Measurements from ENCODE around the gene MINDY4.

DNA sequence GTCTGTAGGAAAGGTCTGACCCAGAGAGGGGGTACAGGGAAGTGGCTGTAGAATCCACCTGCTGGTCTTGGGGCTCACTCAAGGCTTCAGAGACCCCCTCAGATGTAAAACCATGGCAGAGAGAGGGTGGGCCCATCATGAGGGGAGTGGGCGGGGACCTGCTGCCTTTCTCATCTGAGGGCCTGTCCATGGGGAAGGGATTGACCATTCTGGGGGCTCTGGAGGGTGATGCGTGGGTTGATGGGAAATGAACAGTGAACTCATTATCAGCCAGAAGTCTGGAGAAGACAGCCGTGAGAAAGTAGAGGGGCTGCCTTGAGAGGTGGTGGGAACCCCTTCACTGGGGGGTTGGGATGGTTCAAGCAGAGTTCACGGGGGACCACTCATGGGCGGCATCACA is 66.8 kb downstream of the MINDY4 start:
- TF ChIP-seq TEAD1 (CRISPR knock-in tag; IDR thresholded peaks at IDR 0.05), result no peak
- TF ChIP-seq, protein P1, sequence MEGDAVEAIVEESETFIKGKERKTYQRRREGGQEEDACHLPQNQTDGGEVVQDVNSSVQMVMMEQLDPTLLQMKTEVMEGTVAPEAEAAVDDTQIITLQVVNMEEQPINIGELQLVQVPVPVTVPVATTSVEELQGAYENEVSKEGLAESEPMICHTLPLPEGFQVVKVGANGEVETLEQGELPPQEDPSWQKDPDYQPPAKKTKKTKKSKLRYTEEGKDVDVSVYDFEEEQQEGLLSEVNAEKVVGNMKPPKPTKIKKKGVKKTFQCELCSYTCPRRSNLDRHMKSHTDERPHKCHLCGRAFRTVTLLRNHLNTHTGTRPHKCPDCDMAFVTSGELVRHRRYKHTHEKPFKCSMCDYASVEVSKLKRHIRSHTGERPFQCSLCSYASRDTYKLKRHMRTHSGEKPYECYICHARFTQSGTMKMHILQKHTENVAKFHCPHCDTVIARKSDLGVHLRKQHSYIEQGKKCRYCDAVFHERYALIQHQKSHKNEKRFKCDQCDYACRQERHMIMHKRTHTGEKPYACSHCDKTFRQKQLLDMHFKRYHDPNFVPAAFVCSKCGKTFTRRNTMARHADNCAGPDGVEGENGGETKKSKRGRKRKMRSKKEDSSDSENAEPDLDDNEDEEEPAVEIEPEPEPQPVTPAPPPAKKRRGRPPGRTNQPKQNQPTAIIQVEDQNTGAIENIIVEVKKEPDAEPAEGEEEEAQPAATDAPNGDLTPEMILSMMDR (IDR thresholded peaks at IDR 0.05), result no peak
- TF ChIP-seq JUN (CRISPR knock-in tag; IDR thresholded peaks at IDR 0.05), result no peak
- TF ChIP-seq, protein P2, sequence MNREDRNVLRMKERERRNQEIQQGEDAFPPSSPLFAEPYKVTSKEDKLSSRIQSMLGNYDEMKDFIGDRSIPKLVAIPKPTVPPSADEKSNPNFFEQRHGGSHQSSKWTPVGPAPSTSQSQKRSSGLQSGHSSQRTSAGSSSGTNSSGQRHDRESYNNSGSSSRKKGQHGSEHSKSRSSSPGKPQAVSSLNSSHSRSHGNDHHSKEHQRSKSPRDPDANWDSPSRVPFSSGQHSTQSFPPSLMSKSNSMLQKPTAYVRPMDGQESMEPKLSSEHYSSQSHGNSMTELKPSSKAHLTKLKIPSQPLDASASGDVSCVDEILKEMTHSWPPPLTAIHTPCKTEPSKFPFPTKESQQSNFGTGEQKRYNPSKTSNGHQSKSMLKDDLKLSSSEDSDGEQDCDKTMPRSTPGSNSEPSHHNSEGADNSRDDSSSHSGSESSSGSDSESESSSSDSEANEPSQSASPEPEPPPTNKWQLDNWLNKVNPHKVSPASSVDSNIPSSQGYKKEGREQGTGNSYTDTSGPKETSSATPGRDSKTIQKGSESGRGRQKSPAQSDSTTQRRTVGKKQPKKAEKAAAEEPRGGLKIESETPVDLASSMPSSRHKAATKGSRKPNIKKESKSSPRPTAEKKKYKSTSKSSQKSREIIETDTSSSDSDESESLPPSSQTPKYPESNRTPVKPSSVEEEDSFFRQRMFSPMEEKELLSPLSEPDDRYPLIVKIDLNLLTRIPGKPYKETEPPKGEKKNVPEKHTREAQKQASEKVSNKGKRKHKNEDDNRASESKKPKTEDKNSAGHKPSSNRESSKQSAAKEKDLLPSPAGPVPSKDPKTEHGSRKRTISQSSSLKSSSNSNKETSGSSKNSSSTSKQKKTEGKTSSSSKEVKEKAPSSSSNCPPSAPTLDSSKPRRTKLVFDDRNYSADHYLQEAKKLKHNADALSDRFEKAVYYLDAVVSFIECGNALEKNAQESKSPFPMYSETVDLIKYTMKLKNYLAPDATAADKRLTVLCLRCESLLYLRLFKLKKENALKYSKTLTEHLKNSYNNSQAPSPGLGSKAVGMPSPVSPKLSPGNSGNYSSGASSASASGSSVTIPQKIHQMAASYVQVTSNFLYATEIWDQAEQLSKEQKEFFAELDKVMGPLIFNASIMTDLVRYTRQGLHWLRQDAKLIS (CRISPR knock-in tag; IDR thresholded peaks at IDR 0.05; ENCODE audit: borderline replicate concordance), result no peak
- TF ChIP-seq, protein P3, sequence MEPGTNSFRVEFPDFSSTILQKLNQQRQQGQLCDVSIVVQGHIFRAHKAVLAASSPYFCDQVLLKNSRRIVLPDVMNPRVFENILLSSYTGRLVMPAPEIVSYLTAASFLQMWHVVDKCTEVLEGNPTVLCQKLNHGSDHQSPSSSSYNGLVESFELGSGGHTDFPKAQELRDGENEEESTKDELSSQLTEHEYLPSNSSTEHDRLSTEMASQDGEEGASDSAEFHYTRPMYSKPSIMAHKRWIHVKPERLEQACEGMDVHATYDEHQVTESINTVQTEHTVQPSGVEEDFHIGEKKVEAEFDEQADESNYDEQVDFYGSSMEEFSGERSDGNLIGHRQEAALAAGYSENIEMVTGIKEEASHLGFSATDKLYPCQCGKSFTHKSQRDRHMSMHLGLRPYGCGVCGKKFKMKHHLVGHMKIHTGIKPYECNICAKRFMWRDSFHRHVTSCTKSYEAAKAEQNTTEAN (CRISPR knock-in tag; IDR thresholded peaks at IDR 0.05), result no peak
- TF ChIP-seq ZNF232 (CRISPR knock-in tag; IDR thresholded peaks at IDR 0.05), result no peak
- TF ChIP-seq CREB1 (CRISPR knock-in tag; IDR thresholded peaks at IDR 0.05), result no peak
- no peak for TF ChIP-seq SP1 (CRISPR knock-in tag; conservative IDR thresholded peaks at IDR 0.05)
- TF ChIP-seq, protein P4, sequence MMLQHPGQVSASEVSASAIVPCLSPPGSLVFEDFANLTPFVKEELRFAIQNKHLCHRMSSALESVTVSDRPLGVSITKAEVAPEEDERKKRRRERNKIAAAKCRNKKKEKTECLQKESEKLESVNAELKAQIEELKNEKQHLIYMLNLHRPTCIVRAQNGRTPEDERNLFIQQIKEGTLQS (CRISPR knock-in tag; conservative IDR thresholded peaks at IDR 0.05), result no peak

Data from WTC11 (cell line).